Medulla oblongata (tissue), 1 donor: ENCODE measurements around the gene DMRT1.
"Not testable (repeated sequence)": the region's sequence is repeated elsewhere in the genome, so short reads cannot be mapped to it uniquely, and the experiment has no call there.

ENCODE experiments used
- DNase-seq: peaks from one replicate; pipeline ENCODE4 v3.0.0-alpha.2; 2015; ENCODE audit errors: extremely low spot score

Gene DMRT1

GRCh38 chr9:859251-859650 is 17.8 kb downstream of the DMRT1 start:
- no peak for DNase-seq

GRCh38 chr9:860706-861105 is 19.2 kb downstream of the DMRT1 start:
- DNase-seq, result no peak

- DNase-seq, result not testable (repeated sequence)
Measured at GRCh38 chr9:861525-861924, 20.0 kb downstream of the DMRT1 start.

GRCh38 chr9:875119-875962 is 33.8 kb downstream of the DMRT1 start:
- no peak for DNase-seq

GRCh38 chr9:876425-876824 is 34.9 kb downstream of the DMRT1 start:
- DNase-seq, result no peak

- no peak for DNase-seq
Measured at GRCh38 chr9:878239-878638, 36.7 kb downstream of the DMRT1 start.

- DNase-seq, result no peak
Measured at GRCh38 chr9:880725-881124, 39.2 kb downstream of the DMRT1 start.

- no peak for DNase-seq
Measured at GRCh38 chr9:882416-882924, 41.0 kb downstream of the DMRT1 start.

GRCh38 chr9:883011-883410 is 41.5 kb downstream of the DMRT1 start:
- no peak for DNase-seq

- DNase-seq, result no peak
Measured at GRCh38 chr9:886886-887285, 45.4 kb downstream of the DMRT1 start.

- DNase-seq, result no peak
Measured at GRCh38 chr9:892123-892522, 50.6 kb downstream of the DMRT1 start.

- DNase-seq, result no peak
Measured at GRCh38 chr9:893115-893514, 51.6 kb downstream of the DMRT1 start.

- DNase-seq, result peak; percentile 54
Measured at GRCh38 chr9:893843-894420, 52.4 kb downstream of the DMRT1 start.

- DNase-seq, result peak; percentile 59
Measured at GRCh38 chr9:899440-900184, 58.1 kb downstream of the DMRT1 start.

GRCh38 chr9:903886-904285 is 62.4 kb downstream of the DMRT1 start:
- no peak for DNase-seq

GRCh38 chr9:905906-906305 is 64.4 kb downstream of the DMRT1 start:
- DNase-seq, result no peak

- DNase-seq, result no peak
Measured at GRCh38 chr9:908536-909205, 67.2 kb downstream of the DMRT1 start.

- DNase-seq, result no peak
Measured at GRCh38 chr9:911005-911404, 69.5 kb downstream of the DMRT1 start.

GRCh38 chr9:912776-913175 is 71.3 kb downstream of the DMRT1 start:
- no peak for DNase-seq

GRCh38 chr9:913526-913925 is 72.0 kb downstream of the DMRT1 start:
- not testable (repeated sequence) for DNase-seq

GRCh38 chr9:917730-918129 is 76.2 kb downstream of the DMRT1 start:
- DNase-seq, result no peak

GRCh38 chr9:920927-921326 is 79.4 kb downstream of the DMRT1 start:
- DNase-seq, result no peak
